ENCODE results near the gene ZNF618. TPM values are rescaled to one million over a fixed set of nuclear protein-coding genes. Genes with fewer than 3 reads are reported as not detected.
"Not testable (repeated sequence)": the region's sequence is repeated elsewhere in the genome, so short reads cannot be mapped to it uniquely, and the experiment has no call there.

ZNF618 gene
- total and polyA plus RNA-seq, 2 experiments from 2014 or later = 2.3 to 5.1 TPM

DNA sequence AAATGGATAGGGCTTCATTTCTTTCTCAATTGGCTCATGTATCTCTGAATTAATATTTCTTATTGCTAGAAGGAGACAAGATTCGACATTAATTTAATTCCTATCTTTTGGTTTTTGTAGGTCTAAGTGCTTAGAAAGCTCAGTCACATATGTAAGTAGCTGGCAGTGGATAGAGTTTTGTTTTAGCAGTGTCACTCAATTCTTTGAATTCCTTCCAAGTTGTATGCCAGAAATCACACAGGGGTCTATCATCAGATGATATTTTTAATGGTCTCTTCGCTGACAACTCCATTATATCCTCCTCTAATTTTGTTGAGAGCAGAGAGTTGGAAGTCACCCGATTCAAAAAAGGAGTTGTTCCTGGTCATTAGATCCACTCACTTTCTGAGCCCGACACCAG is 119.3 kb downstream of the ZNF618 start:
- H3K27me3 ChIP-seq (replicated peaks; ENCODE audit: insufficient read depth) = no peaks in the 10 kb centered on the region
- no peaks in the 10 kb centered on the region for H4K20me1 ChIP-seq (ENCODE audit: insufficient read depth)
- no peaks in the 10 kb centered on the region for H3K36me3 ChIP-seq (ENCODE audit: low read depth)
- H3K9ac ChIP-seq = no peak overlapping the region
- no peak overlapping the region for H3K4me3 ChIP-seq
- H3K9me2 ChIP-seq (ENCODE audit: insufficient read depth) = no peaks in the 10 kb centered on the region
- no peak for DNase-seq
- TF ChIP-seq EZH2 (IDR thresholded peaks at IDR 0.05; ENCODE audit: insufficient read depth, poor library complexity, severe bottlenecking) (no peak), EZH2phosphoT487 (IDR thresholded peaks at IDR 0.05; ENCODE audit: insufficient read depth, low read depth) (no peak)
- no peak overlapping the region for H3K27ac ChIP-seq
- no peaks in the 10 kb centered on the region for H3K9me3 ChIP-seq (ENCODE audit: low read depth)
- no peaks in the 10 kb centered on the region for H3K79me2 ChIP-seq (ENCODE audit: insufficient read depth)
- H3K4me2 ChIP-seq (ENCODE audit: unreplicated experiment) = no peak overlapping the region
- H2AFZ ChIP-seq = no peak overlapping the region
- 51 to 53% methylated on average over 4 of the region's 4 CpGs for WGBS, 2 experiments (ENCODE audit: low coverage in 1 of 2, low lambda C conversion rate in 2 of 2, missing lambda C conversion rate in 2 of 2)
- in situ Hi-C loops (cut with MboI) = no loop called here
- no peaks in the 10 kb centered on the region for H3F3A ChIP-seq (ENCODE audit: insufficient read depth)
- H3K4me1 ChIP-seq (ENCODE audit: insufficient read depth) = peaks cover 15% of the 10 kb centered on the region; the same call in 1 of the 2 replicates

DNA sequence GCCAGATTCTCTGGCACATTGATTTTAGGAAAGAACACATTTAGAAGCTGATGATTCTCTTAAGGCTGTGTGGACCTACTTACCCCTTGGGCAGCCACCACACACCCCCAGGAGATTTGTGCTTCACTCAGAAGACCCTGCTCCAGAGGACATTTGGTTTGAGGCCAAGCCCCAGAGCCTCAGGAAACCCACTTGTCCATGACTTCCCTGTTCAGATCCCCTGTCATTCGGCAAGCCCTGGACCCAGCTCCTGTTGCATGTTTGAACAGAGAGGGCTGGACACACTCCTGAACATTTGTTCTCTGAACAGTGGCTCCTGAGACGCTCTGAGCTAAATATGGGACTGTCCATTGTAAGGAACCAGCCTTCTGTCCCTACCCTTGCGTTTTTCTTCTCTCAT is 119.9 kb downstream of the ZNF618 start:
- Histone ChIP-seq H3F3A (ENCODE audit: insufficient read depth) (no peaks in the 10 kb centered on the region), H3K36me3 (ENCODE audit: low read depth) (no peaks in the 10 kb centered on the region), H3K4me1 (ENCODE audit: insufficient read depth) (peaks cover 15% of the 10 kb centered on the region; the same call in 1 of the 2 replicates), H4K20me1 (ENCODE audit: insufficient read depth) (no peaks in the 10 kb centered on the region), H3K9me3 (ENCODE audit: low read depth) (no peaks in the 10 kb centered on the region), H3K9me2 (ENCODE audit: insufficient read depth) (no peaks in the 10 kb centered on the region), H3K79me2 (ENCODE audit: insufficient read depth) (no peaks in the 10 kb centered on the region), H3K27ac (no peak overlapping the region), H3K9ac (no peak overlapping the region), H3K4me2 (ENCODE audit: unreplicated experiment) (no peak overlapping the region), H2AFZ (no peak overlapping the region), H3K4me3 (no peak overlapping the region), H3K27me3 (replicated peaks; ENCODE audit: insufficient read depth) (no peaks in the 10 kb centered on the region)
- DNase-seq = no peak
- no peak for TF ChIP-seq EZH2 (IDR thresholded peaks at IDR 0.05; ENCODE audit: insufficient read depth, poor library complexity, severe bottlenecking)
- no peak for TF ChIP-seq EZH2phosphoT487 (IDR thresholded peaks at IDR 0.05; ENCODE audit: insufficient read depth, low read depth)
- WGBS, 2 experiments (ENCODE audit: low coverage in 1 of 2, low lambda C conversion rate in 2 of 2, missing lambda C conversion rate in 2 of 2) = 78 to 86% methylated on average over 3 of the region's 3 CpGs
- in situ Hi-C loops (cut with MboI) = no loop called here

DNA sequence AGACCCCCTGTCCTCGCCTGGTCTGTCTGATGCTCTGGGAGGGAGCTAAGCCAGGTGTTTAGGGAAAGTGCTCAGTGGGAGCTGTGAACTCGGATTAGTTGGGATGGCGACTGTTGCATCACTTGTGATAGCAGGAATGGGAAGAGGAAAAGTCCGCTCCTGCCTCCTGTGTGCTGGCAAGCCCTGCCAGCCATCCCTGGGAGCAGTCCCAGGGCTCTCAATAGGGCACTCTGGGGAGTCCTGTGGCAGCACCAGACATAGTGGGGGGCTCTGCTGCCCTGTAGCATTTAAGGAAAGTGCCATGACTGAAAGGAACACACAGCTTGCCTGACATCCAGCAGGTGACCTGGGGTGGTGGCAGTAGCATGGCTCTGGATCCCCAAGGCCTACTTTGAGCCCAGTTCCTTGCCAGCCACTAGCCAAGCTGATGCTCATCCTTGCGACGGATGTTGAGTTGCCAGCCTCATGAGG is 120.5 kb downstream of the ZNF618 start:
- H3K4me1 ChIP-seq (ENCODE audit: insufficient read depth) = peaks cover 15% of the 10 kb centered on the region; the same call in 1 of the 2 replicates
- no peaks in the 10 kb centered on the region for H3K79me2 ChIP-seq (ENCODE audit: insufficient read depth)
- H3K36me3 ChIP-seq (ENCODE audit: low read depth) = no peaks in the 10 kb centered on the region
- TF ChIP-seq EZH2phosphoT487 (IDR thresholded peaks at IDR 0.05; ENCODE audit: insufficient read depth, low read depth) (no peak), EZH2 (IDR thresholded peaks at IDR 0.05; ENCODE audit: insufficient read depth, poor library complexity, severe bottlenecking) (no peak)
- DNase-seq = no peak
- no peaks in the 10 kb centered on the region for H3K9me2 ChIP-seq (ENCODE audit: insufficient read depth)
- H3K9ac ChIP-seq = no peak overlapping the region
- H3F3A ChIP-seq (ENCODE audit: insufficient read depth) = no peaks in the 10 kb centered on the region
- H3K9me3 ChIP-seq (ENCODE audit: low read depth) = no peaks in the 10 kb centered on the region
- H3K27ac ChIP-seq = no peak overlapping the region
- in situ Hi-C loops (cut with MboI) = no loop called here
- H3K4me2 ChIP-seq (ENCODE audit: unreplicated experiment) = no peak overlapping the region
- 97 to 100% methylated on average over 6 of the region's 6 CpGs for WGBS, 2 experiments (ENCODE audit: low coverage in 1 of 2, low lambda C conversion rate in 2 of 2, missing lambda C conversion rate in 2 of 2)
- no peaks in the 10 kb centered on the region for H3K27me3 ChIP-seq (replicated peaks; ENCODE audit: insufficient read depth)
- no peak overlapping the region for H2AFZ ChIP-seq
- no peaks in the 10 kb centered on the region for H4K20me1 ChIP-seq (ENCODE audit: insufficient read depth)
- H3K4me3 ChIP-seq = no peak overlapping the region

DNA sequence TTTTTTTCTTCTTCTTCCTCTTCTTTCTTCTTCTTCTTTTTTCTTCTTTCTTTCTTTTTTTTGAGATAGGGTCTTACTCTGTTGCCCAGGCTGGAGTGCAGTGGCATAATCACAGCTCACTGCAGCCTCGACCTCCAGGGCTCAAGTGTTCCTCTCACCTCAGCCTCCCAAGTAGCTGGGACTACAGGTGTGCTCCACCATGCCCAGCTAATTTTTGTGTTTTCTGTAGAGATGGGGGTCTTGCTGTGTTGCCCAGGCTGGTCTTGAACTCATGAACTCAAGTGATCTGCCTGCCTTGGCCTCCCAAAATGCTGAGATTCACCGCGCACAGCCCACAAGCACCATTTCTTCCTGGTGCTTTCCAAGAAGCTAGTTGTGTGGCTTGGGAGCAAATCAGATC is 121.0 kb downstream of the ZNF618 start:
- H3K27me3 ChIP-seq (replicated peaks; ENCODE audit: insufficient read depth); H3K27ac ChIP-seq; H3K4me3 ChIP-seq; H3K9ac ChIP-seq; H3K79me2 ChIP-seq (ENCODE audit: insufficient read depth); H3K9me2 ChIP-seq (ENCODE audit: insufficient read depth); in situ Hi-C loops (cut with MboI); DNase-seq; H3F3A ChIP-seq (ENCODE audit: insufficient read depth); H3K9me3 ChIP-seq (ENCODE audit: low read depth); H3K4me2 ChIP-seq (ENCODE audit: unreplicated experiment); H4K20me1 ChIP-seq (ENCODE audit: insufficient read depth); H3K36me3 ChIP-seq (ENCODE audit: low read depth); H2AFZ ChIP-seq: not testable (repeated sequence)
- H3K4me1 ChIP-seq (ENCODE audit: insufficient read depth) = peaks cover 15% of the 10 kb centered on the region; the same call in 1 of the 2 replicates
- 79 to 90% methylated on average over 3 of the region's 3 CpGs for WGBS, 2 experiments (ENCODE audit: low coverage in 1 of 2, low lambda C conversion rate in 2 of 2, missing lambda C conversion rate in 2 of 2)

- Histone ChIP-seq H3K27me3 (replicated peaks; ENCODE audit: insufficient read depth) (no peaks in the 10 kb centered on the region), H2AFZ (no peak overlapping the region), H3K9me2 (ENCODE audit: insufficient read depth) (no peaks in the 10 kb centered on the region), H3F3A (ENCODE audit: insufficient read depth) (no peaks in the 10 kb centered on the region), H4K20me1 (ENCODE audit: insufficient read depth) (no peaks in the 10 kb centered on the region), H3K4me1 (ENCODE audit: insufficient read depth) (peaks cover 15% of the 10 kb centered on the region; the same call in 1 of the 2 replicates), H3K79me2 (ENCODE audit: insufficient read depth) (no peaks in the 10 kb centered on the region), H3K9me3 (ENCODE audit: low read depth) (no peaks in the 10 kb centered on the region), H3K27ac (no peak overlapping the region), H3K4me3 (no peak overlapping the region), H3K4me2 (ENCODE audit: unreplicated experiment) (no peak overlapping the region), H3K9ac (no peak overlapping the region), H3K36me3 (ENCODE audit: low read depth) (no peaks in the 10 kb centered on the region)
- WGBS, 2 experiments (ENCODE audit: low coverage in 1 of 2, low lambda C conversion rate in 2 of 2, missing lambda C conversion rate in 2 of 2) = 88 to 89% methylated on average over 5 of the region's 5 CpGs
- in situ Hi-C loops (cut with MboI) = no loop called here
- no peak for DNase-seq
- no peak for TF ChIP-seq EZH2 (IDR thresholded peaks at IDR 0.05; ENCODE audit: insufficient read depth, poor library complexity, severe bottlenecking)
- TF ChIP-seq EZH2phosphoT487 (IDR thresholded peaks at IDR 0.05; ENCODE audit: insufficient read depth, low read depth) = no peak
Observed at GRCh38 chr9:113997610-113998009, 121.5 kb downstream of the ZNF618 start.
